GM18951 (cell line): ENCODE data around the gene JUND.
"Not testable (repeated sequence)": the region's sequence is repeated elsewhere in the genome, so short reads cannot be mapped to it uniquely, and the experiment has no call there.

Experiments
- POLR2A ChIP-seq: IDR thresholded peaks from 4 replicates; pipeline ENCODE4 v1.6.1; 2011; ENCODE audit warnings: mild to moderate bottlenecking; ENCODE audit not compliant: insufficient read length, insufficient read depth; ENCODE audit errors: extremely low read depth
- in situ Hi-C: fragments of 300-500 bp; cut with MboI; formaldehyde crosslinking; loops from one replicate; pipeline ENCODE4 v1.12.0; 2022; ENCODE audit warnings: low sequenced_read_pairs, mixed read lengths, inconsistent platforms; ENCODE audit not compliant: unreplicated experiment

JUND gene

GRCh38 chr19:18281082-18282020, at the start of gene JUND:
Gene JUND, minus strand, starts transcription at chr19:18281622. Its CDS starts 138 bp downstream, at chr19:18281484.
- peak; percentile 100 for TF ChIP-seq POLR2A
- in situ Hi-C loops, result no loop called here

GRCh38 chr19:18330868-18331267, 49.4 kb upstream of the JUND start:
- in situ Hi-C loops, result no loop called here
- TF ChIP-seq POLR2A, result no peak

- no peak for TF ChIP-seq POLR2A
- in situ Hi-C loops, result loop anchor here (5.0 kb wide), 1 partner anchor 52 kb away; no protein-coding TSS in a partner anchor
Observed at GRCh38 chr19:18329035-18329376, 47.6 kb upstream of the JUND start.

GRCh38 chr19:18328340-18329034, 47.1 kb upstream of the JUND start:
- peak; percentile 46 for TF ChIP-seq POLR2A
- in situ Hi-C loops, result loop anchor here (5.0 kb wide), 1 partner anchor 51 kb away; no protein-coding TSS in a partner anchor

- TF ChIP-seq POLR2A, result no peak
- in situ Hi-C loops, result loop anchor here (5.0 kb wide), 1 partner anchor 49 kb away; no protein-coding TSS in a partner anchor
Observed at GRCh38 chr19:18326772-18327171, 45.4 kb upstream of the JUND start.

- in situ Hi-C loops, result not testable (repeated sequence)
Observed at GRCh38 chr19:18324373-18324731, 42.9 kb upstream of the JUND start.

GRCh38 chr19:18322759-18323460, 41.5 kb upstream of the JUND start, which contains the start of gene LSM4:
Gene LSM4, minus strand, starts transcription at chr19:18323076. Its CDS starts 56 bp downstream, at chr19:18323020.
- in situ Hi-C loops, result no loop called here
- TF ChIP-seq POLR2A, result peak; percentile 90

GRCh38 chr19:18322318-18322758, 40.9 kb upstream of the JUND start:
- no peak for TF ChIP-seq POLR2A
- in situ Hi-C loops, result no loop called here

- in situ Hi-C loops, result no loop called here
Observed at GRCh38 chr19:18321734-18322102, 40.3 kb upstream of the JUND start.

GRCh38 chr19:18320865-18321733, 39.7 kb upstream of the JUND start:
- in situ Hi-C loops, result no loop called here
- TF ChIP-seq POLR2A, result no peak

More at GRCh38 chr19:18321734-18322102, 40.3 kb upstream of the JUND start:
- TF ChIP-seq POLR2A, result no peak

- in situ Hi-C loops, result no loop called here
- TF ChIP-seq POLR2A, result no peak
Observed at GRCh38 chr19:18319591-18320135, 38.2 kb upstream of the JUND start.
